ENCODE results near the gene PAX5.

PAX5 gene

DNA sequence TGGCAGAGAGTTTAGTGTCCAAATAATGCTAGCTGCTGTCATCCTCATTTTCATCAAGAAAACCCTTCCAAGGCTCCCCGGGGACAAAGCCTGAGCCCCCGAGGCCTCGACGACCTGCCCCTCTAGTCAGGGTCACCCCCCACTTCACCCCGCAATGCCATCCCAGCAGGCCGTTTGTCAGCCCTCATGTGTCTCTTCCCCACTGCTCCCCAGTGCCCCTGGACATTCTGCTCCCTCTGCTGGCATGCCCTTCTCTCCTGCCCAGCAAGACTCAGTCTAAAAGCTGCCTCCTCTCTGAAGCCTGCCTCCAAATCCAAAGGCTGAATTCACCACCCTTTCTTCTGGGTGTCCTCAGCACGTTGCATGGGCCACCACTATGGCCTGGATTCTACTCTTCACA is 59.3 kb downstream of the PAX5 start:
- no peak for DNase-seq (ENCODE audit: insufficient read length, low spot score)
- TF ChIP-seq POLR2A (IDR thresholded peaks at IDR 0.05; ENCODE audit: low read depth, low read length), result no peak
- FAIRE-seq, result no peak

- DNase-seq (ENCODE audit: insufficient read length, low spot score) (no peak), FAIRE-seq (no peak)
- TF ChIP-seq POLR2A (IDR thresholded peaks at IDR 0.05; ENCODE audit: low read depth, low read length), result no peak
Observed at GRCh38 chr9:36971935-36972488, 62.1 kb downstream of the PAX5 start.

- DNase-seq (ENCODE audit: insufficient read length, low spot score), result no peak
- no peak for FAIRE-seq
- TF ChIP-seq POLR2A (IDR thresholded peaks at IDR 0.05; ENCODE audit: low read depth, low read length), result no peak
Observed at GRCh38 chr9:36970007-36970888, 63.8 kb downstream of the PAX5 start.

GRCh38 chr9:36969216-36969771 is 64.8 kb downstream of the PAX5 start:
- TF ChIP-seq POLR2A (IDR thresholded peaks at IDR 0.05; ENCODE audit: low read depth, low read length), result no peak
- no peak for FAIRE-seq
- no peak for DNase-seq (ENCODE audit: insufficient read length, low spot score)

GRCh38 chr9:36968574-36969215 is 65.4 kb downstream of the PAX5 start:
- TF ChIP-seq POLR2A (IDR thresholded peaks at IDR 0.05; ENCODE audit: low read depth, low read length), result no peak
- DNase-seq (ENCODE audit: insufficient read length, low spot score) (no peak), FAIRE-seq (no peak)

DNA sequence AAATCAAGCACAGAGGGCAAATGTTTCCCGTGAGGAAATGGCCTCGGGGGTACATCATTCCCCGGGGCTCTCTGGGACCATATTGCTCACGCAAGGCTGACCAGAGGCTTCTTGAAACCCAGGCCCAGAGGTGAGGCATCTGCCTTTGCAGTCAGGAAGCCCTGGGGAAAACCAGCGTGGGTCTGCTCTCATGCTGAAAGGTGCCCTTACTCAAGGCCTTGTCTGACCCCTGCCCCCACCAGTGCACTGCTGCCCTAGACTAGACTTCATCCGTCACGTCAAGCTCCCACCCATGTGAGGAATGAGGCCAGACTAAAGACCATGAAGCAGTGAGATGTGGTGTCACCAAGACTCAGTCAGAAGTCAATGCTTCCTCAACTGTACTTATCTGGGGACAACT is 66.1 kb downstream of the PAX5 start:
- no peak for FAIRE-seq

GRCh38 chr9:36966371-36967097 is 67.5 kb downstream of the PAX5 start:
- no peak for DNase-seq (ENCODE audit: insufficient read length, low spot score)
- TF ChIP-seq POLR2A (IDR thresholded peaks at IDR 0.05; ENCODE audit: low read depth, low read length), result no peak
- FAIRE-seq, result no peak

More for the DNA sequence above, 66.1 kb downstream of the PAX5 start:
- DNase-seq (ENCODE audit: insufficient read length, low spot score), result no peak
- no peak for TF ChIP-seq POLR2A (IDR thresholded peaks at IDR 0.05; ENCODE audit: low read depth, low read length)

GRCh38 chr9:36964791-36965190 is 69.3 kb downstream of the PAX5 start:
- TF ChIP-seq POLR2A (IDR thresholded peaks at IDR 0.05; ENCODE audit: low read depth, low read length), result no peak
- FAIRE-seq (no peak), DNase-seq (ENCODE audit: insufficient read length, low spot score) (no peak)

DNA sequence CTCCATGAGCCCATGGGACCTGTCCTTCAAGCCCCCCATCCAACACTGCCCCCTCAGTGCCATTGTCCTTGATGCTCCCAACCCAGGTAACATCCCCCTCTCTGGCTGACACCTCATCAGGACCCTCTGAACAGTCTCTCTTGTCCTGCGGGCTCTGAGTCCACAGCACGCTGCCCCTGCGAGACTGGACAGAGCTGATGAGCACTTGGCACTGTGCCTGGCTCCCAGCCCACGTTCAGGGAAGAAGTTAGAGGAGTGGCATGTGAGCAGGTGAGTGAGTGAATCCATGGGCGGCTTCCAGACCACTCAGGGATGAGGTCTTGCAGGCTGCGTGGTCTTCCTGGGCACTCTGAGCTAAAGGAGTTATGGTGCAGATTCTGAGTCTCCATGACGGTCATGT is 70.7 kb downstream of the PAX5 start:
- FAIRE-seq, result no peak
- TF ChIP-seq POLR2A (IDR thresholded peaks at IDR 0.05; ENCODE audit: low read depth, low read length), result no peak
- DNase-seq (ENCODE audit: insufficient read length, low spot score), result no peak

DNA sequence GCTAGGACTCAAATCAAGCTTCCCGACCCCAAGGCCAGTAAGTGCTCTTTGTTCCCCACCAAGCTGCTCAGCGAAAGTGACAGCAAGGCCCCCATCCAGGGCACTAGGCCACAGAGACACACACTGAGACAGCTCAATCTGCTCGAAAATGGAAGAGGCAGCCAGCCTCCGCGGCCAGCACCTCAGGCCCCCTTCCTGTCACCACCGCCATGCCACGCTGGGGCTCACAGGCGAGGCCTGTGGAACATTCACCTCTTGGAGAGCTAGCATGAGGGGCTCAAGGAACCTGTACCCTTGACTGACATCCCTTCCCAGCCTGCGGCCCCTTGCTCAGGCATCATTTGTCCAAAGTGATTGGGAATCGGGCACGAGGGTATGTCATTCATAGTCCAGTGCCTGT is 71.4 kb downstream of the PAX5 start:
- TF ChIP-seq POLR2A (IDR thresholded peaks at IDR 0.05; ENCODE audit: low read depth, low read length), result no peak
- FAIRE-seq (no peak), DNase-seq (ENCODE audit: insufficient read length, low spot score) (no peak)

DNA sequence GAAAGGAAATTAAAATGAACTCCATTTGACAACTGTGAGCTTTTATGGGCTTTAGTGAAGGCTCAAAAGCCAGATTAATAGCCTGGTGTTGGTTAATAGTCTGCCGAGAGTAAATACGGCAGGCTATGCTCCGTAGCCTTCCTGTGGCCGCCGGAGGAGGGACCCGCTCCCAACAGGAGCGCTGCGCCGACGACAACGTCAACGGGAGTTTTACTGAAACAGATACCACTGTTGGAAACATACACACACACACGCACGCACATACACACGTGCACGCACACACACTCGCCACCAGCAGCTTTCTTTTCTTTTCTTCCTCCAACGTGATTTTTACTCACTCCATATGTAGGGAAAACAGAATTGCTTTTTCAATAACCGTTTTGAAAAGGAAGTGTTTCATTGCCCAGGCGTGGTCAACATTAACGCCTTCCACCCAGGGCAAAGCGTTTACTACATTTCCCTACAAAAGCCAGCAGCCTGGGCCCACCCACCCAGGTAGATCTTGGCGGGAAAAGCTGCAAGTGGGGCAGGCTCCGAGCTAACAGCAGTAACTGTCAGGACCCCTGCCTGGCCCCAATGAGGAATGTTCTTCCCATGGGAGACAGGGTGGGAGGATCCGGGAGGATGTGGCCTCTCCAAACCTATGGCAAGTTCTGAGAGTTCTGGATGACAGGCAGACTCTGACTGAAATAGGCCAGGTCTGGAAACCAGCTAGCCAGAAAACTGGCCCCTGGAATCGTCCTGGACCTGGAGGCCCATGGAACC is 72.3 kb downstream of the PAX5 start:
- DNase-seq (ENCODE audit: insufficient read length, low spot score), result no peak
- no peak for TF ChIP-seq POLR2A (IDR thresholded peaks at IDR 0.05; ENCODE audit: low read depth, low read length)
- no peak for FAIRE-seq

GRCh38 chr9:36961051-36961450 is 73.0 kb downstream of the PAX5 start:
- FAIRE-seq, result no peak

GRCh38 chr9:36960575-36960955 is 73.5 kb downstream of the PAX5 start:
- FAIRE-seq, result no peak
- TF ChIP-seq POLR2A (IDR thresholded peaks at IDR 0.05; ENCODE audit: low read depth, low read length), result no peak
- DNase-seq (ENCODE audit: insufficient read length, low spot score), result no peak

More at GRCh38 chr9:36961051-36961450, 73.0 kb downstream of the PAX5 start:
- TF ChIP-seq POLR2A (IDR thresholded peaks at IDR 0.05; ENCODE audit: low read depth, low read length), result no peak
- no peak for DNase-seq (ENCODE audit: insufficient read length, low spot score)
